ENCODE data around the gene IL13RA1.
A peak's percentile ranks its signal among the peaks of the same experiment; 100 is the strongest.

- TF ChIP-seq ZFP3 (CRISPR knock-in tag; IDR thresholded peaks at IDR 0.05) (no peak), ZNF565 (CRISPR knock-in tag; conservative IDR thresholded peaks at IDR 0.05; ENCODE audit: low read depth) (no peak), TCF4 (CRISPR knock-in tag; IDR thresholded peaks at IDR 0.05; ENCODE audit: borderline replicate concordance) (peak; percentile 51; the same call in 1 of the 2 replicates), ZFP30 (CRISPR knock-in tag; IDR thresholded peaks at IDR 0.05) (no peak), ARNTL (CRISPR knock-in tag; IDR thresholded peaks at IDR 0.05; ENCODE audit: borderline replicate concordance, low read depth) (no peak), TOX (CRISPR knock-in tag; IDR thresholded peaks at IDR 0.05; ENCODE audit: borderline replicate concordance) (no peak), ZNF8 (CRISPR knock-in tag; IDR thresholded peaks at IDR 0.05) (no peak), PATZ1 (CRISPR knock-in tag; IDR thresholded peaks at IDR 0.05; ENCODE audit: borderline replicate concordance) (no peak), ZNF70 (CRISPR knock-in tag; IDR thresholded peaks at IDR 0.05) (no peak)
These were observed 42.0 kb upstream of the IL13RA1 start for GRCh38 chrX:118685393-118685792.

All from SK-N-SH treated with all-trans-retinoic acid at 6 μM for 48 hours (cell line).